Hepatocyte (in vitro differentiated cells): ENCODE data around the gene CDKL5.

Experiments
- EZH2 ChIP-seq: fragments of 200-600 bp; sonication (generic); IDR thresholded peaks from 2 replicates; pipeline ENCODE4 v1.6.1; 2016; ENCODE audit warnings: antibody characterized with exemption, mild to moderate bottlenecking, borderline replicate concordance
- TF ChIP-seq, protein P1 (sequence below): fragments of 200-600 bp; sonication (generic); IDR thresholded peaks from 2 replicates; pipeline ENCODE4 v1.5.1; 2016; ENCODE audit warnings: antibody characterized with exemption, mild to moderate bottlenecking; ENCODE audit not compliant: poor library complexity

- TF ChIP-seq, protein P1, sequence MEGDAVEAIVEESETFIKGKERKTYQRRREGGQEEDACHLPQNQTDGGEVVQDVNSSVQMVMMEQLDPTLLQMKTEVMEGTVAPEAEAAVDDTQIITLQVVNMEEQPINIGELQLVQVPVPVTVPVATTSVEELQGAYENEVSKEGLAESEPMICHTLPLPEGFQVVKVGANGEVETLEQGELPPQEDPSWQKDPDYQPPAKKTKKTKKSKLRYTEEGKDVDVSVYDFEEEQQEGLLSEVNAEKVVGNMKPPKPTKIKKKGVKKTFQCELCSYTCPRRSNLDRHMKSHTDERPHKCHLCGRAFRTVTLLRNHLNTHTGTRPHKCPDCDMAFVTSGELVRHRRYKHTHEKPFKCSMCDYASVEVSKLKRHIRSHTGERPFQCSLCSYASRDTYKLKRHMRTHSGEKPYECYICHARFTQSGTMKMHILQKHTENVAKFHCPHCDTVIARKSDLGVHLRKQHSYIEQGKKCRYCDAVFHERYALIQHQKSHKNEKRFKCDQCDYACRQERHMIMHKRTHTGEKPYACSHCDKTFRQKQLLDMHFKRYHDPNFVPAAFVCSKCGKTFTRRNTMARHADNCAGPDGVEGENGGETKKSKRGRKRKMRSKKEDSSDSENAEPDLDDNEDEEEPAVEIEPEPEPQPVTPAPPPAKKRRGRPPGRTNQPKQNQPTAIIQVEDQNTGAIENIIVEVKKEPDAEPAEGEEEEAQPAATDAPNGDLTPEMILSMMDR: no peak
- no peak for TF ChIP-seq EZH2
These were observed 15.4 kb downstream of the CDKL5 start for GRCh38 chrX:18440835-18441234.
